K562 (cell line): ENCODE results near the gene SLC2A4. TPM values are rescaled to one million over a fixed set of nuclear protein-coding genes. Genes with fewer than 3 reads are reported as not detected.

Experiments used
- ATAC-seq: fragments of 200-7000 bp; cut with Tn5 transposase; 3 replicates; pipeline ENCODE4 v1.9.1; 2020; ENCODE audit warnings: moderate library complexity
- BruUV-seq: library from RNA; stranded (reverse); fragments of 400-500 nt; replicated peaks from 2 replicates; lab custom pipeline; 2021; lab: Mats Ljungman, UMichigan
- CTCF ChIA-PET: fragments of 300-600 bp; formaldehyde crosslinking; extraction: SDS; loops from one replicate; lab custom pipeline; 2021; ENCODE audit warnings: low intra/inter-chr PET ratio; lab: Yijun Ruan, JAX
- POLR2A ChIA-PET: fragments of 300-600, 350-650 bp; sonication (Branson Sonifier 250); formaldehyde crosslinking; extraction: SDS; loops from one replicate; lab custom pipeline; 2021; ENCODE audit warnings: antibody characterized with exemption, inconsistent platforms; lab: Yijun Ruan, JAX
- DNase-seq, 4 experiments: peaks; one replicate each; pipeline versions ENCODE4 v3.0.0 to v3.0.0-alpha.2; 2011 to 2018; ENCODE audit warnings: low spot score in 3 of 4, mixed read lengths in 3 of 4; ENCODE audit errors: extremely low read depth in 1 of 4
- FAIRE-seq: peaks from 2 replicates; lab custom pipeline; 2011; peaks lifted over from hg19 to GRCh38; lab: Jason Lieb, UNC
- H2AFZ ChIP-seq: 2 replicates; pipeline ENCODE4 v1.6.0; 2011; ENCODE audit warnings: low read depth, low read length, control low read depth, inconsistent platforms
- H3K27ac ChIP-seq: fragments of 200-600 bp; 3 replicates; pipeline ENCODE4 v1.8.0; 2011; ENCODE audit warnings: low read depth, mild to moderate bottlenecking, control low read depth, inconsistent platforms, low read length, moderate library complexity, mixed read lengths; ENCODE audit errors: extremely low read depth
- H3K27me3 ChIP-seq, 2 experiments: fragments of 300-600 bp in 1 of 2; 2 replicates in 1 of 2; 3 replicates in 1 of 2; pipeline versions ENCODE4 v1.6.0 to v1.8.0; 2011; ENCODE audit warnings: inconsistent platforms in 2 of 2, low read length in 2 of 2, mild to moderate bottlenecking in 1 of 2, mixed read lengths in 1 of 2, moderate library complexity in 1 of 2; ENCODE audit not compliant: control insufficient read depth in 2 of 2, insufficient read depth in 2 of 2
- H3K36me3 ChIP-seq: fragments of 300-600 bp; 3 replicates; pipeline ENCODE4 v1.8.0; 2011; ENCODE audit warnings: mild to moderate bottlenecking, low read length, inconsistent platforms; ENCODE audit not compliant: control insufficient read depth, insufficient read depth
- H3K4me1 ChIP-seq, 2 experiments: fragments of 200-600 bp in 1 of 2; replicated peaks in 1 of 2; 2 replicates in 1 of 2; 3 replicates in 1 of 2; pipeline versions ENCODE4 v1.5.1 to v1.8.0; 2011; ENCODE audit warnings: inconsistent platforms in 2 of 2, low read length in 2 of 2, mild to moderate bottlenecking in 1 of 2, mixed read lengths in 1 of 2, moderate library complexity in 1 of 2; ENCODE audit not compliant: control insufficient read depth in 2 of 2, insufficient read depth in 2 of 2
- H3K4me2 ChIP-seq: 2 replicates; pipeline ENCODE4 v1.6.1; 2011; ENCODE audit warnings: low read length, control low read depth, inconsistent platforms, mixed read lengths; ENCODE audit not compliant: insufficient read depth
- H3K4me3 ChIP-seq: fragments of 200-600 bp; sonication (generic), shearing (Covaris generic); 2 replicates; pipeline ENCODE4 v1.5.1; 2016; ENCODE audit warnings: control low read depth, inconsistent platforms
- H3K79me2 ChIP-seq: fragments of 200-600 bp; 3 replicates; pipeline ENCODE4 v1.8.0; 2011; ENCODE audit warnings: low read length, inconsistent platforms; ENCODE audit not compliant: control insufficient read depth, insufficient read depth
- H3K9ac ChIP-seq, 2 experiments: 2 replicates each; pipeline versions ENCODE4 v1.6.0 to v1.6.1; 2011; ENCODE audit warnings: low read depth in 2 of 2, low read length in 2 of 2, control low read depth in 1 of 2, inconsistent platforms in 1 of 2, mild to moderate bottlenecking in 1 of 2, mixed read lengths in 1 of 2; ENCODE audit not compliant: insufficient read depth in 1 of 2
- H3K9me1 ChIP-seq: one replicate; pipeline ENCODE4 v1.6.0; 2011; ENCODE audit warnings: inconsistent platforms, mild to moderate bottlenecking, low read length, moderate library complexity; ENCODE audit not compliant: control insufficient read depth, insufficient read depth
- H3K9me3 ChIP-seq: replicated peaks from 2 replicates; pipeline ENCODE4 v1.5.1; 2011; ENCODE audit warnings: low read depth, low read length, inconsistent platforms; ENCODE audit not compliant: control insufficient read depth, insufficient read depth
- H4K20me1 ChIP-seq: replicated peaks from 2 replicates; pipeline ENCODE4 v1.6.1; 2011; ENCODE audit warnings: low read length, inconsistent platforms, mixed read lengths; ENCODE audit not compliant: control insufficient read depth, insufficient read depth
- ERF ChIP-seq: fragments of 450-650 bp; formaldehyde crosslinking; IDR thresholded peaks from 2 replicates; pipeline ENCODE4 v1.4.0; 2020; ENCODE audit warnings: mild to moderate bottlenecking, mixed read lengths
- NR2C2 ChIP-seq, 2 experiments: fragments of 200-800 bp in 1 of 2; sonication (Bioruptor generic) in 1 of 2; sonication (generic) in 1 of 2; formaldehyde crosslinking in 1 of 2; IDR thresholded peaks; 2 replicates each; pipeline versions ENCODE4 v1.6.1 to v1.8.0; 2016 to 2022; ENCODE audit warnings: mild to moderate bottlenecking in 1 of 2, missing compliant biosample characterization in 1 of 2, missing genetic modification characterization in 1 of 2, missing genetic modification reagents in 1 of 2
- NRF1 ChIP-seq, 2 experiments: fragments of 450-650 bp; IDR thresholded peaks in 1 of 2; conservative IDR thresholded peaks in 1 of 2; 2 replicates each; pipeline ENCODE4 v1.6.1; 2014; ENCODE audit warnings: mild to moderate bottlenecking in 2 of 2
- SMARCC2 ChIP-seq: fragments of 450-650 bp; IDR thresholded peaks from 2 replicates; pipeline ENCODE4 v1.6.1; 2017; ENCODE audit warnings: antibody characterized with exemption, moderate library complexity, mild to moderate bottlenecking, low read depth
- ZBTB7A ChIP-seq: IDR thresholded peaks from 2 replicates; pipeline ENCODE4 v1.6.1; 2011; ENCODE audit warnings: low read depth, mild to moderate bottlenecking, low read length, moderate library complexity, borderline replicate concordance; ENCODE audit not compliant: control insufficient read depth
- WGBS: fragments of 100-300 bp; shearing (Covaris generic); methylation state at CpG from one replicate; pipeline ENCODE4 v1.1.6; 2016; ENCODE audit warnings: low coverage, mixed read lengths; ENCODE audit not compliant: insufficient coverage; ENCODE audit errors: missing lambda C conversion rate; 5-methylcytosine and 5-hydroxymethylcytosine counted together
- in situ Hi-C: fragments of 300-500 bp; cut with MboI; formaldehyde crosslinking; loops from 4 replicates; pipeline ENCODE4 v1.15.0; 2018; ENCODE audit warnings: inconsistent platforms, mixed read lengths
- intact Hi-C: fragments of 100-400 bp; cut with micrococcal nuclease; formaldehyde crosslinking; loops from 2 replicates; pipeline ENCODE4 v1.14.2; 2022
- polyA plus RNA-seq, 8 experiments: library from polyadenylated mRNA; depleted of rRNA in 4 of 8; stranded (reverse) in 5 of 8; unstranded in 3 of 8; fragments of >200 nt; fragmentation: Nextera tagmentation in 2 of 8; fragmentation: Illumina TruSeq in 1 of 8; extraction: Ambion mirVana in 2 of 8; extraction: Trizol in 1 of 8; gene quantifications; 2 replicates each; pipeline versions ENCODE4 v1.2.1 to v1.2.3, GENCODE V29; 2011 to 2014; ENCODE audit warnings: inconsistent platforms in 1 of 8, missing spikeins in 1 of 8
- total RNA-seq, 7 experiments: library from RNA; depleted of rRNA in 6 of 7; stranded (reverse); fragments of >200 nt in 6 of 7; fragmentation: Illumina TruSeq in 2 of 7; extraction: Trizol in 2 of 7; gene quantifications; 2 replicates each; pipeline versions ENCODE4 v1.2.1 to v1.2.3, GENCODE V29; 2011 to 2021; ENCODE audit warnings: low replicate concordance in 1 of 7
- TF ChIP-seq, protein P1 (sequence below): fragments of 450-650 bp; IDR thresholded peaks from 2 replicates; pipeline ENCODE4 v1.6.1; 2017; ENCODE audit warnings: mild to moderate bottlenecking, moderate library complexity
- TF ChIP-seq, protein P2 (sequence below): sonication (generic); IDR thresholded peaks from 2 replicates; pipeline ENCODE4 v1.6.1; 2016

SLC2A4 gene
- total and polyA plus RNA-seq, 9 of the 15 experiments (the other 6 are each of a cell fraction or from before 2014, with no cell fraction given), result 0.74 to 3.5 (median 1.6) TPM

- ATAC-seq (peak; percentile 77), DNase-seq (peak; percentile 62 to 67 (median 62)), FAIRE-seq (no peak)
- no TSS peak for BruUV-seq
- 13% methylated on average over 5 of the region's 75 CpGs for WGBS
- peak overlapping the region in 1 of 2 experiments; percentile 74; a peak in 2 of 4 replicates for H3K9ac ChIP-seq
- ChIA-PET CTCF (no interaction called here), POLR2A (interaction anchor here (0.6 to 0.9 kb wide), 2 partner anchors 11 to 12 kb away, joined by 3 read pairs; partner anchors contain the start of gene SLC2A4)
- no peaks in the 10 kb centered on the region for H3K27me3 ChIP-seq
- no peaks in the 10 kb centered on the region for H3K79me2 ChIP-seq
- in situ Hi-C loops (no loop called here), intact Hi-C loops (no loop called here)
- H3K9me3 ChIP-seq, result no peaks in the 10 kb centered on the region
- H2AFZ ChIP-seq, result no peak overlapping the region
- H3K27ac ChIP-seq, result no peak overlapping the region
- H3K4me2 ChIP-seq, result peak overlapping the region; percentile 6; the same call in 1 of the 2 replicates
- H3K36me3 ChIP-seq, result no peaks in the 10 kb centered on the region
- H4K20me1 ChIP-seq, result no peaks in the 10 kb centered on the region
- no peaks in the 10 kb centered on the region for H3K9me1 ChIP-seq
- peaks cover 17 to 53% of the 10 kb centered on the region in 2 experiments for H3K4me1 ChIP-seq
- H3K4me3 ChIP-seq, result no peak overlapping the region
- TF ChIP-seq, protein P1, sequence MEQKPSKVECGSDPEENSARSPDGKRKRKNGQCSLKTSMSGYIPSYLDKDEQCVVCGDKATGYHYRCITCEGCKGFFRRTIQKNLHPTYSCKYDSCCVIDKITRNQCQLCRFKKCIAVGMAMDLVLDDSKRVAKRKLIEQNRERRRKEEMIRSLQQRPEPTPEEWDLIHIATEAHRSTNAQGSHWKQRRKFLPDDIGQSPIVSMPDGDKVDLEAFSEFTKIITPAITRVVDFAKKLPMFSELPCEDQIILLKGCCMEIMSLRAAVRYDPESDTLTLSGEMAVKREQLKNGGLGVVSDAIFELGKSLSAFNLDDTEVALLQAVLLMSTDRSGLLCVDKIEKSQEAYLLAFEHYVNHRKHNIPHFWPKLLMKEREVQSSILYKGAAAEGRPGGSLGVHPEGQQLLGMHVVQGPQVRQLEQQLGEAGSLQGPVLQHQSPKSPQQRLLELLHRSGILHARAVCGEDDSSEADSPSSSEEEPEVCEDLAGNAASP, result peak; percentile 54
- TF ChIP-seq NRF1 (conservative IDR thresholded peaks at IDR 0.05 in 1 of 2, IDR thresholded peaks at IDR 0.05 in 1 of 2), result 0 out of 4 replicates have a peak, but pooled peaks of 1 of the 2 experiments have one; percentile 18
- no peak for TF ChIP-seq ERF (CRISPR knock-in tag)
- TF ChIP-seq SMARCC2, result no peak
- TF ChIP-seq, protein P2, sequence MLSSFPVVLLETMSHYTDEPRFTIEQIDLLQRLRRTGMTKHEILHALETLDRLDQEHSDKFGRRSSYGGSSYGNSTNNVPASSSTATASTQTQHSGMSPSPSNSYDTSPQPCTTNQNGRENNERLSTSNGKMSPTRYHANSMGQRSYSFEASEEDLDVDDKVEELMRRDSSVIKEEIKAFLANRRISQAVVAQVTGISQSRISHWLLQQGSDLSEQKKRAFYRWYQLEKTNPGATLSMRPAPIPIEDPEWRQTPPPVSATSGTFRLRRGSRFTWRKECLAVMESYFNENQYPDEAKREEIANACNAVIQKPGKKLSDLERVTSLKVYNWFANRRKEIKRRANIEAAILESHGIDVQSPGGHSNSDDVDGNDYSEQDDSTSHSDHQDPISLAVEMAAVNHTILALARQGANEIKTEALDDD, result peak; percentile 15
- peak; percentile 49; the same call in 1 of the 2 replicates for TF ChIP-seq ZBTB7A
- no peak for TF ChIP-seq NR2C2 (CRISPR knock-in tag; IDR thresholded peaks at IDR 0.05)
- TF ChIP-seq NR2C2 (tag; IDR thresholded peaks at IDR 0.05), result no peak
These were observed 12.5 kb downstream of the SLC2A4 start for GRCh38 chr17:7293816-7294613.
